HPDE6-E6E7 (cell line): ENCODE measurements around the gene KLRD1.
"Not testable (repeated sequence)": the region's sequence is repeated elsewhere in the genome, so short reads cannot be mapped to it uniquely, and the experiment has no call there.

ENCODE experiments used
- DNase-seq: peaks from one replicate; pipeline ENCODE4 v3.0.0; 2011; ENCODE audit warnings: missing footprints; ENCODE audit errors: extremely low spot score

The KLRD1 gene

GRCh38 chr12:10368206-10369171, 60.8 kb downstream of the KLRD1 start:
- no peak for DNase-seq

GRCh38 chr12:10369557-10370415, 62.1 kb downstream of the KLRD1 start:
- no peak for DNase-seq

- not testable (repeated sequence) for DNase-seq
Measured at GRCh38 chr12:10371893-10372535, 64.3 kb downstream of the KLRD1 start.

- no peak for DNase-seq
Measured at GRCh38 chr12:10372559-10372958, 64.9 kb downstream of the KLRD1 start.

- no peak for DNase-seq
Measured at GRCh38 chr12:10374624-10375018, 67.0 kb downstream of the KLRD1 start.

- not testable (repeated sequence) for DNase-seq
Measured at GRCh38 chr12:10378737-10379136, 71.1 kb downstream of the KLRD1 start.
